IPS DF 6.9 (cell line): ENCODE measurements around the gene NINL.

Experiments used
- DNase-seq: peaks from one replicate; pipeline ENCODE4 v3.0.0-alpha.2; 2013; ENCODE audit warnings: low read depth, low spot score
- H3K27ac ChIP-seq: one replicate; pipeline ENCODE4 v1.5.1; 2013; ENCODE audit warnings: low read length, control low read depth
- H3K27me3 ChIP-seq: 2 replicates; pipeline ENCODE4 v1.6.1; 2013; ENCODE audit warnings: mild to moderate bottlenecking, low read length; ENCODE audit not compliant: control insufficient read depth, insufficient read depth
- H3K36me3 ChIP-seq: 2 replicates; pipeline ENCODE4 v1.6.1; 2013; ENCODE audit warnings: low read length; ENCODE audit not compliant: control insufficient read depth, insufficient read depth
- H3K4me1 ChIP-seq: 2 replicates; pipeline ENCODE4 v1.6.1; 2013; ENCODE audit warnings: low read length; ENCODE audit not compliant: control insufficient read depth, insufficient read depth
- H3K4me3 ChIP-seq: 2 replicates; pipeline ENCODE4 v1.5.1; 2013; ENCODE audit warnings: mild to moderate bottlenecking, low read length
- H3K9me3 ChIP-seq: 2 replicates; pipeline ENCODE4 v1.6.1; 2013; ENCODE audit warnings: low read length, inconsistent platforms; ENCODE audit not compliant: control insufficient read depth, insufficient read depth
- WGBS: extraction: QIAGEN DNeasy Blood & Tissue Kit; methylation state at CpG from one replicate; pipeline ENCODE4 v1.1.7; 2013; ENCODE audit warnings: mixed read lengths, missing lambda C conversion rate; ENCODE audit not compliant: insufficient read length, insufficient coverage; 5-methylcytosine and 5-hydroxymethylcytosine counted together

The NINL gene

DNA sequence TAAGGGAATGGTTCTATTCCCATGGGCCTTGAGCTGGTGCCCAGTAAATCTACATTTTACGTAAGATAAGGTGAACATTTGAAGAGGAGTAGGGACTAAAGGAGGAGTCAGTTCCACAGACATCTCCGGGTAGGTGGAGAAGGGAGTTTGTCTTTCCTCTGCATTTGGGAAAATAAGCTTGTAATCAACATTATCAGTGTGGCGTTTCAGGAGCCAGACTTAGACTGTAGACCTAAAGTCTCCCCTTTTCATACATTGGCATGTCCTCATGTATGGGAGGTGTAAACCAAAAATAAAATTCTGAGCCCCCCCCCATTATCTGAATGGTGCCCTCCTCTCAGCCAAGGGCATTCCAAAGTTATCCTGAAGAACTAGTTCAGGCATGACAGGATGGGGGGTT, 40.2 kb downstream of the NINL start:
- no peaks in the 10 kb centered on the region for H3K4me1 ChIP-seq
- no peaks in the 10 kb centered on the region for H3K27me3 ChIP-seq
- H3K9me3 ChIP-seq, result no peaks in the 10 kb centered on the region
- WGBS, result no CpG with 5 or more reads among the region's 3 CpGs
- DNase-seq, result no peak
- H3K27ac ChIP-seq, result no peak overlapping the region
- no peaks in the 10 kb centered on the region for H3K36me3 ChIP-seq
- H3K4me3 ChIP-seq, result no peak overlapping the region

DNA sequence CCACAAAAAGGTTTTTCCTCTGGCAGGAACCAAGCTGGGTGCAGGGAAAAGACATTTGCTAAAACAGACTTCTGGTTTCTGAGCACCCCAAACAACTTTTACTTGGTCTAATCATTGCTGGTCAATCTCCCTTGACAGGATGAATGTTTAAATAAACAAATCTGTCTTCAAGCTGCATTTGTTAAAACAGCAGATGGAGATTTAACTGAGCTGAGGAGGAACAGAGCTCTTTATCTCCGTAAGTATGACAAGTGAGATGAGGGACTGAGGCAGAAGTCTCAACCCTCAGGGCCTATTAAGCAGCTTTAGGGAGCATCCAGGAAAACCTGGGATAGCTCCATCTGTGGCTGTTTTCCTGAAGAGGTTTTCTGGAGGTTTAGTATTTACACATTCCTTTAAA, 40.6 kb downstream of the NINL start:
- WGBS, result no CpG with 5 or more reads among the region's 1 CpG
- Histone ChIP-seq H3K4me1 (no peaks in the 10 kb centered on the region), H3K4me3 (no peak overlapping the region), H3K27ac (no peak overlapping the region), H3K36me3 (no peaks in the 10 kb centered on the region), H3K27me3 (no peaks in the 10 kb centered on the region), H3K9me3 (no peaks in the 10 kb centered on the region)
- no peak for DNase-seq

DNA sequence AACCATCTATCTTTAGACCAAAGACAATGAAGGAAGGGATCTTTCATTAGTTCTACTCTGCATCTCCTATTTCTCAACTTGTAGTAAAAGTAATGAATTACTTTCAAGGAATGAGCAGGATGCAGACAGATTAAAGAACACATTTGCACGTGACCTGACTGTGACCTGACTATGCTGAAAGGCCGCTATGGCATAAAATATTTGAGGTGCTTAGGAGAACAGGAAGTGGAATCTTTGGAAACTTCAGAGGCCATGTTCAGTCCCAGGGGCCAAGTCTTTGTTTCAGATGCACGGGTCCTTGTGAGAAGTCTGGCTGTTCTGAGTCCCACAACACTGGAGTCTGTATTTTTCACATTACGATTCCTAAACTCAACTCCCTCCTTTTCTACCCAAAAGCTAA, 41.0 kb downstream of the NINL start:
- Histone ChIP-seq H3K4me3 (no peak overlapping the region), H3K36me3 (no peaks in the 10 kb centered on the region), H3K9me3 (no peaks in the 10 kb centered on the region), H3K4me1 (no peaks in the 10 kb centered on the region), H3K27ac (no peak overlapping the region), H3K27me3 (no peaks in the 10 kb centered on the region)
- WGBS, result no CpG with 5 or more reads among the region's 4 CpGs
- no peak for DNase-seq

DNA sequence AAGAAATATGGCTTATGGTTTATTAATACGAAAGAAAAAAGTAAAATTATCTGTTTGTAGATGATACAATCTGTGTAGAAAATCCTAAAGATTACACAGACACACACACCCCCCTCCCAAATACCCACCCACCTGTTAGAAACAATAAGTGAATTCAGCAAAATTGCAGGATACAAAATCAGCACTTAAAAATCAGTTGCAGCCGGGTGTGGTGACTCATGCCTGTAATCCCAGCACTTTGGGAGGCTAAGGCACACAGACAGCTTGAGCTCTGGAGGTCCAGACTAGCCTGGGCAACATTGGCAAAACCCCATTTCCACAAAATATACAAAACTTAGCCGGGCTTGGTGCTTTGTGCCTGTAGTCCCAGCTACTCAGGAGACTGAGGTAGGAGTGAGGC, 42.3 kb downstream of the NINL start:
- H3K27me3 ChIP-seq, result no peaks in the 10 kb centered on the region
- no peak for DNase-seq
- no CpG with 5 or more reads among the region's 3 CpGs for WGBS

DNA sequence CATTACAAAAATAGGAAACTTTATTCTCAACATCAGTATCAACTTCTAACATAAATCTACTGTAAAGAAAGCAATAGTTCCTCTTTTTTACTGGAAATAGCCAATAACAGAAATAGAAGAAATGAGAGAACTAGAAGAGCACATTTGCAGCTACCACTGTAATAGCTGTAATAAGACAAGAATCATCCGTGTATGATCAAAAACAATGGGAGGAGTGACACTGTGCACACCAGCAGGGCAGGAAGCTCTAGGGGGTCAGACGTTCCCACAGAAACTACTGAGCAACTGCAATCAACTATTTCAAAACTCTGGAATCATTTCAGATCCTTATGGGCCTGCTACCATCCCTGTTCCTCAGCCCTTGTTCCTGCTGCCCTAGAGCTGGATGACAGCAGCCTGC, 43.7 kb downstream of the NINL start:
- DNase-seq, result no peak
- no peaks in the 10 kb centered on the region for H3K9me3 ChIP-seq
- H3K27ac ChIP-seq, result no peak overlapping the region
- H3K4me3 ChIP-seq, result no peak overlapping the region
- H3K27me3 ChIP-seq, result no peaks in the 10 kb centered on the region
- no peaks in the 10 kb centered on the region for H3K4me1 ChIP-seq
- no peaks in the 10 kb centered on the region for H3K36me3 ChIP-seq
- no CpG with 5 or more reads among the region's 2 CpGs for WGBS

More for the DNA sequence above, 42.3 kb downstream of the NINL start:
- Histone ChIP-seq H3K9me3 (no peaks in the 10 kb centered on the region), H3K27ac (no peak overlapping the region), H3K36me3 (no peaks in the 10 kb centered on the region), H3K4me1 (no peaks in the 10 kb centered on the region), H3K4me3 (no peak overlapping the region)

DNA sequence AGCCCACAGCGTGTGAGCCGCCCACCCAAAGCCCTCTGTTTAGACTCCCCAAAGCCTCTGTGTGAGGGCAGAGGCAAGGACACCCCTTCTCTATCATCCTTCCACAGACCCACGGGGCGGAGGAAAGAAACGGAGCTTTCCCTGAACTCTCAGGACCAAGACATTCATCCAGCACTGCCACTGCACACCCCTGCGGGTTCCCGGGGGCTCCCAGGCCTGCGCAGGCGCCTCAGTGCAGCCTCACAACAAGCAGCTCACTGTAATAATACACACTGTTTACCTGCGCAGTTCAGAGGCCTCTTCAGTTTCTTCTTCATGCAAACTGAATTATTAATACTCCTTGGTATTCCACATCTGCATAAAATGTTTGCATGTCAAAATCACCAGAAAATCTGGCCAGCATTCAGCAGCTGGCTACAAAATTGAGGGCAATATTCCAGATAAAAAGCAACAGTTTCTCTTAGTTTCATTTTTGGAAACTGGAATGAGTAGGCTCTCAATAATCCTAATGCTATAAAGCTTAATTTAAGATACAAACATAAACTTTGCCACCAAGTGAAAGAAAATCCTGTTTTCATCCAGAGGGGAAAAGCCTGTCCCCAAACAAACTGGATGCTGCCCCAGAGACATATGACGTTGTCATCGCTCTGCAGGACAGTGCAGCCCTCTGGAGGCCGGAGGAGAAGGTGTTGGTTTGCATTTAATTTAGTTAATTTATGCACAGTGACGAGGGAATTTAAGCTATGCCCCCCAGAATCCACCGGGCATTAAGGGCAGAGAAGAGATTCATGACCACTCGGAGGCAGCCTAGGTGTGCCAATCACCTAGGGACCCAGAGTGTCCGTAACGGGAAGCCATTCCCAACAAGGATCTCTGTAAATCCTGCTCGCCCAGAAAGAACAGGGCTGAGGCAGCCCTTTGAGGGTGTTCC, 45.3 kb downstream of the NINL start:
- Histone ChIP-seq H3K27me3 (no peaks in the 10 kb centered on the region), H3K4me3 (no peak overlapping the region), H3K4me1 (no peaks in the 10 kb centered on the region), H3K36me3 (no peaks in the 10 kb centered on the region), H3K9me3 (no peaks in the 10 kb centered on the region), H3K27ac (no peak overlapping the region)
- DNase-seq, result no peak
- WGBS, result no CpG with 5 or more reads among the region's 19 CpGs

DNA sequence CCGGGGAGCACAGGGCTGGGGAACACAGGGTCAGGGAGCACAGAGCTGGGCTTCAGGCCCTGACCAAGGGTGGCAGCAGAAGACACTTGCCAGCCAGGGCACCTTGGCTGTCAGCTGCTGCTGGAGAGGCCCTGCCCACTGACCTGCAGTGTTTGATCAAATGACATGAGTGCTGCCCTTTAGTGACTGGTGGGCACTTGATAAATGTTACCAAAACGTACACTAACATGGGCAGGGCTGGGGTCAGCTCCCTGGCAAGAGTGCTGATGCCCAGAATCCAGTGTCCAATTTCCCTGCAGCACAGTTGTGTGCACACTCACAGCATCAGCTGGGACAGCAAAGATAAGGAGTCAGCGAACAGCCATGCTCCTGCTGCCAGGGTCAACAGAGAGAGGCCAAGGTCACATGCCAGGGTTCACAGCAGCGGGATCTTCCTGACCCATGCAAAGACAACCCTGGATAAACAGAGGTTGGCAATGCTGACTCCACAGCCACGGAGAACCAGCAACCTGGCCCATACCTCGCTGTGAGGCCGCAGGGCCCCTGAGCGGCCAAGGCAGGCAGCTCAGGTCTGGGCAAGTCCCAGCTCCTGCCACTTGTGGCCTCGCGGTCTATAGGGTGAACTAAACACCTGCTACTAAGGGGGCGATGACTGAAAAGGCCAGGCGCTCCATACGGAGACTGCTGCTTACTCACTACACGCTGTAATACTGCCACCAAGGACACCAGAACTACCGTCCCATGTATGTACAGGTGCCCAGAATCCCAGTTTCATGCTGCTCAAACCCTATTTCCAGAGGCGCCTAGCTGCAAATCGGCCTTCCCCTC, 46.3 kb downstream of the NINL start:
- no peak overlapping the region for H3K4me3 ChIP-seq
- H3K27ac ChIP-seq, result no peak overlapping the region
- H3K27me3 ChIP-seq, result no peaks in the 10 kb centered on the region
- H3K36me3 ChIP-seq, result no peaks in the 10 kb centered on the region
- no peaks in the 10 kb centered on the region for H3K9me3 ChIP-seq
- H3K4me1 ChIP-seq, result no peaks in the 10 kb centered on the region
- no CpG with 5 or more reads among the region's 17 CpGs for WGBS
- no peak for DNase-seq

DNA sequence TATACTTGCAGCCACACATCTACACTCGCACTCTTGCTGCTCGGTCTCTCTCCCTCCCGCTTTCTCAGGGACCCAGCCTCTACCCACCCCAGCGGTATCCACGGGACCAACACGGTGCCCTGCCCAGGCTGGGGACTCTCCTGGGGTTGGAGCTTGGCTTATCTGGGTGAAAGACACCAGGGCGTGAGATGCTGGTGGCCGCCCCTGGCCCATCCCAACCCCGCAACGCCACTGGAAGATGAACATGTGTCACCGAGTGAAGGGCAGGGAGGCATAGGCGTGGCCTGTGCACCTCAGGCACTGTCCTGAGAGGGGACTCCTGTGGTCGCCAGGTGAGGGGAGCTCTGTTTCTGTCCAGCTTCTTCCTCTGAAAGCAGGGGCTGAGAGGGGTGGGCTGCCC, 47.4 kb downstream of the NINL start:
- WGBS, result no CpG with 5 or more reads among the region's 13 CpGs
- no peak overlapping the region for H3K27ac ChIP-seq
- H3K27me3 ChIP-seq, result no peaks in the 10 kb centered on the region
- no peak overlapping the region for H3K4me3 ChIP-seq
- no peak for DNase-seq
- H3K9me3 ChIP-seq, result no peaks in the 10 kb centered on the region
- H3K4me1 ChIP-seq, result no peaks in the 10 kb centered on the region
- H3K36me3 ChIP-seq, result no peaks in the 10 kb centered on the region

DNA sequence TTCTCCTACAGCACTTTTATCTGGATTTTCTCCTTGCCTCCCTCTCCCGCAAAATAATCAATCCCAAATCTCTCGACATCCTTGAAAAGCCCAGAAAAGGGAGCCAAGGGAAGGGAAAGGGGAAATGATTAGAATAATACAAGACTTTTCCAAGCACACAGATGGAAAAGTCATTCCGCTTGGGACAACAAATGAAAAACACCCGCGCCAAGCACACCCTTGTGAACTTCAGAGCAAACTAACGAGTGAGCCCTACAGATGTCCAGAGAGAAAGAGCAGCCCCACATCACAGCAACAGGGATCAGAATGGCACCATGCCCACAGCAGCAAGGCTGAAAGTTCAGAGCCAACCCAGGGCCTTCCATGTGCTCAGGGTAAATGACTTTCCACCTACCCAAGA, 49.6 kb downstream of the NINL start:
- no CpG with 5 or more reads among the region's 6 CpGs for WGBS
- no peaks in the 10 kb centered on the region; the same call in 1 of the 2 replicates for H3K4me1 ChIP-seq
- H3K36me3 ChIP-seq, result no peaks in the 10 kb centered on the region
- no peak overlapping the region for H3K4me3 ChIP-seq
- DNase-seq, result no peak
- H3K27me3 ChIP-seq, result no peaks in the 10 kb centered on the region
- H3K27ac ChIP-seq, result no peak overlapping the region
- no peaks in the 10 kb centered on the region for H3K9me3 ChIP-seq

DNA sequence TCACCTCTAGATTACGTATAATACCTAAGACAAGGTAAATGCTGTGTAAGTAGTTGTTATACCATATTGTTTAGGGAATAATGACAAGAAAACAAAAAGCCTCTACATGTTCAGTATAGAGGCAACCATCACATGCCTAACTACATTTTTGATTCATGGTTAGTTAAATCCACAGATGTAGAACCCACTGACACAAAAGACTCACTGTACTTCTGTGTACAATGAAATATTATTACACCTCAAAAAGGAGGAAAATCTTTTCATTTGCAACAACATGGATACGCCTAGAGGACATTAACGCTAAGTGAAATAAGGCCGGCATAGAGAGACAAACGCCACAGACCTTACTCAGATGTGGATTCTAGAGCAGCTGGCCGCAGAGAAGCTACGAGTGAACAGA, 50.5 kb downstream of the NINL start:
- H3K4me1 ChIP-seq, result no peaks in the 10 kb centered on the region; the same call in 1 of the 2 replicates

More for the DNA sequence above, 50.5 kb downstream of the NINL start:
- no peak for DNase-seq
- H3K27me3 ChIP-seq, result no peaks in the 10 kb centered on the region
- H3K36me3 ChIP-seq, result no peaks in the 10 kb centered on the region
- H3K27ac ChIP-seq, result no peak overlapping the region
- WGBS, result no CpG with 5 or more reads among the region's 7 CpGs
- H3K4me3 ChIP-seq, result no peak overlapping the region
- H3K9me3 ChIP-seq, result no peaks in the 10 kb centered on the region
